ENCODE measurements around the gene TMEM117.

- no peak for TF ChIP-seq CTCF (IDR thresholded peaks at IDR 0.05)
- TF ChIP-seq POLR2A (IDR thresholded peaks at IDR 0.05), result no peak
These were observed 45.9 kb upstream of the TMEM117 start for GRCh38 chr12:43789941-43790340.

All from tibial nerve (tissue), 3 donors.